Keratinocyte (primary cell): ENCODE data around the gene TNFAIP8L3. TPM values are rescaled to one million over a fixed set of nuclear protein-coding genes. Genes with fewer than 3 reads are reported as not detected.

Experiments
- DNase-seq: peaks from one replicate; pipeline ENCODE4 v3.0.0-alpha.2; 2011; ENCODE audit warnings: low read depth, missing footprints, low spot score
- FAIRE-seq: peaks from 2 replicates; lab custom pipeline; 2011; peaks lifted over from hg19 to GRCh38; lab: Jason Lieb, UNC
- H2AFZ ChIP-seq: 2 replicates; pipeline ENCODE4 v1.6.0; 2012; ENCODE audit warnings: low read length, control low read depth, inconsistent platforms; ENCODE audit not compliant: control insufficient read depth
- H3K27ac ChIP-seq: 2 replicates; pipeline ENCODE4 v1.5.1; 2011; ENCODE audit warnings: low read length; ENCODE audit not compliant: control insufficient read depth, insufficient read depth
- H3K27me3 ChIP-seq: 3 replicates; pipeline ENCODE4 v1.6.0; 2011; ENCODE audit warnings: low read length; ENCODE audit not compliant: control insufficient read depth, insufficient read depth; ENCODE audit errors: extremely low read depth
- H3K36me3 ChIP-seq, 2 experiments: 2 replicates in 1 of 2; 3 replicates in 1 of 2; pipeline ENCODE4 v1.5.1; 2011; ENCODE audit warnings: low read length in 2 of 2, mild to moderate bottlenecking in 1 of 2; ENCODE audit not compliant: control insufficient read depth in 2 of 2, insufficient read depth in 2 of 2; ENCODE audit errors: extremely low read depth in 1 of 2
- H3K4me1 ChIP-seq: 3 replicates; pipeline ENCODE4 v1.5.1; 2011; ENCODE audit warnings: low read length; ENCODE audit not compliant: control insufficient read depth, insufficient read depth; ENCODE audit errors: extremely low read depth
- H3K4me2 ChIP-seq: 3 replicates; pipeline ENCODE4 v1.6.0; 2011; ENCODE audit warnings: low read depth, low read length; ENCODE audit not compliant: control insufficient read depth, insufficient read depth; ENCODE audit errors: extremely low read depth
- H3K4me3 ChIP-seq, 3 experiments: fragments of 200-600 bp in 1 of 3; sonication (generic) in 1 of 3; 2 replicates in 2 of 3; 3 replicates in 1 of 3; pipeline ENCODE4 v1.5.1; 2011 to 2016; ENCODE audit warnings: low read length in 3 of 3, mild to moderate bottlenecking in 3 of 3, control low read depth in 2 of 3, inconsistent platforms in 1 of 3, low read depth in 1 of 3, mixed read lengths in 1 of 3, mixed run types in 1 of 3, moderate library complexity in 1 of 3; ENCODE audit not compliant: control insufficient read depth in 2 of 3, insufficient read depth in 2 of 3; ENCODE audit errors: extremely low read depth in 1 of 3
- H3K79me2 ChIP-seq: 2 replicates; pipeline ENCODE4 v1.6.0; 2012; ENCODE audit warnings: low read length; ENCODE audit not compliant: control insufficient read depth, insufficient read depth
- H3K9ac ChIP-seq: 3 replicates; pipeline ENCODE4 v1.6.0; 2011; ENCODE audit warnings: low read length; ENCODE audit not compliant: control insufficient read depth, insufficient read depth; ENCODE audit errors: extremely low read depth
- H3K9me1 ChIP-seq: 3 replicates; pipeline ENCODE4 v1.6.0; 2011; ENCODE audit warnings: low read length; ENCODE audit not compliant: control insufficient read depth, insufficient read depth; ENCODE audit errors: extremely low read depth
- H3K9me3 ChIP-seq: 2 replicates; pipeline ENCODE4 v1.5.1; 2012; ENCODE audit warnings: low read depth, low read length; ENCODE audit not compliant: control insufficient read depth
- H4K20me1 ChIP-seq: 3 replicates; pipeline ENCODE4 v1.6.0; 2011; ENCODE audit warnings: low read length; ENCODE audit not compliant: control insufficient read depth, insufficient read depth; ENCODE audit errors: extremely low read depth
- EZH2 ChIP-seq: IDR thresholded peaks from one replicate; pipeline ENCODE4 v1.6.1; 2012; ENCODE audit warnings: inconsistent platforms, mild to moderate bottlenecking, low read length, moderate library complexity
- dilution Hi-C: fragments of 300-500 bp; cut with MboI; formaldehyde crosslinking; loops from one replicate; pipeline ENCODE4 v1.7.0; 2020; ENCODE audit warnings: low sequenced_read_pairs; ENCODE audit not compliant: extremely low pct_ligation_motif_present
- polyA plus RNA-seq, 5 experiments: library from polyadenylated mRNA; depleted of rRNA in 3 of 5; stranded (reverse) in 3 of 5; stranded (forward) in 1 of 5; unstranded in 1 of 5; fragments of >200 nt; gene quantifications; 1 replicate in 1 of 5; 2 replicates in 3 of 5; 3 replicates in 1 of 5; pipeline versions ENCODE4 v1.2.1 to v1.2.3, GENCODE V29; 2011 to 2012; ENCODE audit warnings: missing spikeins in 2 of 5, low read depth in 1 of 5, low replicate concordance in 1 of 5
- TF ChIP-seq, protein P1 (sequence below), 3 experiments: IDR thresholded peaks in 1 of 3; conservative IDR thresholded peaks in 1 of 3; optimal IDR thresholded peaks in 1 of 3; 2 replicates in 2 of 3; 3 replicates in 1 of 3; pipeline versions ENCODE3 to v1.5.1; 2011; ENCODE audit warnings: low read length in 3 of 3, mild to moderate bottlenecking in 3 of 3, moderate library complexity in 2 of 3, control low read depth in 1 of 3, inconsistent platforms in 1 of 3; ENCODE audit not compliant: insufficient read depth in 2 of 3; ENCODE audit errors: extremely low read depth in 1 of 3

TNFAIP8L3 gene
- polyA plus RNA-seq, 1 donor (not counting 4 experiments of a cell fraction or from before 2014, with no cell fraction given), result 0.51 TPM

DNA sequence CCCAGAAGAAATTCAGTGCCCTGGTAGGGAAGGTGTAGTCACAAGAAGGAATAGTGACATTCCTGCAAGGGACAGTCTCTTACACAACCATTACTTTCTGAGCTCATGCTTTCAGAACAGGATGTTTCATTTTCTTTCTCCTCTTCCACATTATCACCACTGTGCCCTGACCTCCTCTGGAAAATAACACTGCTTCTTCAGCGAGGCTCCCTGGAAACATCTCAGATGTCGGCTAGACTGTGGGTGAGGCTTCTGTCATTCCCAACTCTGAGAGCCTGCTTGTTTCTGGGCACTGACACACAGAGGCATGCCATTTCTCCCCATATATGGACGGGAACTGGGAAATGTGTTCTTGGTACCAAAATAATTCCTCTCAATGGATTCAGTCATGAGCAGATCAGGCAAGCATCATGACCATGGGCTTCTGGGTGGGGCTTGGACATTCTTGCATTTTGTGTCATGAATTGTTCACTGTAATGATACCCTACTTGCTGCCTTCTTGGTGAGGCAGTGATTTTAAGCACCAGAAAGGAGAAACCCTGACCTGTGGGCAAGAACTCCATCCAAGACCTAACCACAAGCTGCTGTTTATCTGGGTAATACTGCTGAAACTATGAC is 14.3 kb upstream of the TNFAIP8L3 start:
- Histone ChIP-seq H3K4me2 (no peak overlapping the region), H3K27ac (no peak overlapping the region), H3K9me3 (no peaks in the 10 kb centered on the region), H3K9ac (no peak overlapping the region), H3K79me2 (no peaks in the 10 kb centered on the region), H3K27me3 (peaks cover 5% of the 10 kb centered on the region), H2AFZ (no peak overlapping the region), H3K36me3 (no peaks in the 10 kb centered on the region), H3K4me3 (no peak overlapping the region), H3K4me1 (peaks cover 2% of the 10 kb centered on the region), H4K20me1 (no peaks in the 10 kb centered on the region), H3K9me1 (no peaks in the 10 kb centered on the region)
- DNase-seq (no peak), FAIRE-seq (peak; percentile 13)
- TF ChIP-seq EZH2, result no peak
- TF ChIP-seq, protein P1, sequence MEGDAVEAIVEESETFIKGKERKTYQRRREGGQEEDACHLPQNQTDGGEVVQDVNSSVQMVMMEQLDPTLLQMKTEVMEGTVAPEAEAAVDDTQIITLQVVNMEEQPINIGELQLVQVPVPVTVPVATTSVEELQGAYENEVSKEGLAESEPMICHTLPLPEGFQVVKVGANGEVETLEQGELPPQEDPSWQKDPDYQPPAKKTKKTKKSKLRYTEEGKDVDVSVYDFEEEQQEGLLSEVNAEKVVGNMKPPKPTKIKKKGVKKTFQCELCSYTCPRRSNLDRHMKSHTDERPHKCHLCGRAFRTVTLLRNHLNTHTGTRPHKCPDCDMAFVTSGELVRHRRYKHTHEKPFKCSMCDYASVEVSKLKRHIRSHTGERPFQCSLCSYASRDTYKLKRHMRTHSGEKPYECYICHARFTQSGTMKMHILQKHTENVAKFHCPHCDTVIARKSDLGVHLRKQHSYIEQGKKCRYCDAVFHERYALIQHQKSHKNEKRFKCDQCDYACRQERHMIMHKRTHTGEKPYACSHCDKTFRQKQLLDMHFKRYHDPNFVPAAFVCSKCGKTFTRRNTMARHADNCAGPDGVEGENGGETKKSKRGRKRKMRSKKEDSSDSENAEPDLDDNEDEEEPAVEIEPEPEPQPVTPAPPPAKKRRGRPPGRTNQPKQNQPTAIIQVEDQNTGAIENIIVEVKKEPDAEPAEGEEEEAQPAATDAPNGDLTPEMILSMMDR (optimal IDR thresholded peaks at IDR 0.05 in 1 of 3, IDR thresholded peaks at IDR 0.05 in 1 of 3, conservative IDR thresholded peaks at IDR 0.05 in 1 of 3; ENCODE audit: extremely low read depth in 1 of 3, insufficient read depth in 2 of 3, low read length in 3 of 3), result no peak
- dilution Hi-C loops, result no loop called here

DNA sequence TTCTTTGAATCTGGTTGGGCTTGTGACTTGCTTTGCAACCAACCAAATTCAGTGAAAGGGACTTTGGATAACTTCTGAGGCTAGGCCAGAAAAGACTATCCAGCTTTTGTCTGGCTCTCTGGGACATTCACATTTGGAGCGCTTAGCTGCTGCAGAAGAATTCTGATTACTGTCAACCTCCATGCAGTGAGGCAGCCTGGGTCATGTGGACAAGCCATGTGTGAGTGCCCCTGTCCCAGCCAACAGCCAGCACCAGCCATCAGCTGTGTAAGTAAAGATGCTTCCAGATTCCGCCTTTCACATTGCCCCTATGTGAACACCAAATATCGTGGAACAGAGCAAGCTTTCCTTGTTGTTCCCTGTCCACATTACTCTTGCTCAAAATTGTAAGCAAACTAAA is 12.9 kb upstream of the TNFAIP8L3 start:
- Histone ChIP-seq H3K4me1 (peaks cover 2% of the 10 kb centered on the region), H3K4me3 (no peak overlapping the region), H3K4me2 (no peak overlapping the region), H3K36me3 (no peaks in the 10 kb centered on the region), H3K27me3 (peaks cover 5% of the 10 kb centered on the region), H4K20me1 (no peaks in the 10 kb centered on the region), H3K79me2 (no peaks in the 10 kb centered on the region), H3K9me3 (no peaks in the 10 kb centered on the region), H2AFZ (no peak overlapping the region), H3K9ac (no peak overlapping the region), H3K9me1 (no peaks in the 10 kb centered on the region), H3K27ac (no peak overlapping the region)
- FAIRE-seq (no peak), DNase-seq (no peak)
- TF ChIP-seq EZH2, result no peak
- TF ChIP-seq, protein P1 (optimal IDR thresholded peaks at IDR 0.05 in 1 of 3, IDR thresholded peaks at IDR 0.05 in 1 of 3, conservative IDR thresholded peaks at IDR 0.05 in 1 of 3; ENCODE audit: extremely low read depth in 1 of 3, insufficient read depth in 2 of 3, low read length in 3 of 3), result no peak
- dilution Hi-C loops, result no loop called here
